Measurements from ENCODE around the gene NR2C1.

- TF ChIP-seq CTCF (IDR thresholded peaks at IDR 0.05; ENCODE audit: low read depth, low read length) (no peak), POLR2A (IDR thresholded peaks at IDR 0.05; ENCODE audit: extremely low read depth, insufficient read length) (no peak)
Measured at GRCh38 chr12:94982456-94982855, 91.0 kb downstream of the NR2C1 start.

Measured in NB4 (cell line).